GM18526 (cell line): ENCODE results near the gene TAS2R8.

Experiments used
- POLR2A ChIP-seq: IDR thresholded peaks from 3 replicates; pipeline ENCODE4 v1.6.1; 2011; ENCODE audit not compliant: insufficient read length; ENCODE audit errors: extremely low read depth

TAS2R8 gene, protein sequence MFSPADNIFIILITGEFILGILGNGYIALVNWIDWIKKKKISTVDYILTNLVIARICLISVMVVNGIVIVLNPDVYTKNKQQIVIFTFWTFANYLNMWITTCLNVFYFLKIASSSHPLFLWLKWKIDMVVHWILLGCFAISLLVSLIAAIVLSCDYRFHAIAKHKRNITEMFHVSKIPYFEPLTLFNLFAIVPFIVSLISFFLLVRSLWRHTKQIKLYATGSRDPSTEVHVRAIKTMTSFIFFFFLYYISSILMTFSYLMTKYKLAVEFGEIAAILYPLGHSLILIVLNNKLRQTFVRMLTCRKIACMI

DNA sequence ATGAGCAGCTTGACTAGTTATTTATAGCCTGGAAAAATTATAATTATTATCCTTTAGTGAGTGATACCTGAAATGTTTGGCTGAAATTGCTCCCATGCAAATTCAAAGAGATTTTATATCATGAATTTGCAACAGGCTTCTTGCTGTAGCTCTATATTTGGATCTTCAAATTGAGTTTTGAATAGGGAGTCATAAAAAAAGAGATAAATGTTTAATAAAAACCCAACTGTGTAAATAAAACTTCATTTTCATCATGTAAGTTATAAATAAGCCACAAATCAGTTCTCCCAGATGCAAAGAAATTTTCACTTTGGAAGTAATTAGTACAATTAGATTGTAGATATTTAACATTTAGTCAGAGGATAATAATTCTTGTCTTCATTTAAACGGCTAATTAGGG, at the start of gene TAS2R8:
TSS of gene TAS2R8 (minus strand) at position 101 of the 400 bp plus-strand sequence. CDS start 306 bp downstream, outside the sequence.
- no peak for TF ChIP-seq POLR2A

DNA sequence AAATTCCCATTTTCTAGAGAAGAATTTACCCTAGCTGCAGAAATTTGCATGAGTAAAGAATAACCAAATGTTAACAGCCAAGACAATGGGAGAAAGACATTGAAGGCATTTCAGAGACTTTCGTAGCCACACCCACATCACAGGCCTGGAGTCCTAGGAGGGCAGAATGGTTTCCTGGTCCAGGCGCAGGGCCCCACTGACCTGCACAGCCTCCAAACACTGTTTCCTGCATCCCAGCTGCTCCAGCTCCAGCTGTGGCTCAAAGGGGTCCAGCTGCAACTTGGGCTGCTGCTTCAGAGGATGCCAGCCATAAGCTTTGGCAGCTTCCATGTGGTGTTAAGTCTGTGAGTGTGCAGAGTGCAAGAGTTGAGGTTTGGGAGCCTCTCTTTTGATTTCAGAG, 48.7 kb upstream of the TAS2R8 start:
- TF ChIP-seq POLR2A, result no peak

DNA sequence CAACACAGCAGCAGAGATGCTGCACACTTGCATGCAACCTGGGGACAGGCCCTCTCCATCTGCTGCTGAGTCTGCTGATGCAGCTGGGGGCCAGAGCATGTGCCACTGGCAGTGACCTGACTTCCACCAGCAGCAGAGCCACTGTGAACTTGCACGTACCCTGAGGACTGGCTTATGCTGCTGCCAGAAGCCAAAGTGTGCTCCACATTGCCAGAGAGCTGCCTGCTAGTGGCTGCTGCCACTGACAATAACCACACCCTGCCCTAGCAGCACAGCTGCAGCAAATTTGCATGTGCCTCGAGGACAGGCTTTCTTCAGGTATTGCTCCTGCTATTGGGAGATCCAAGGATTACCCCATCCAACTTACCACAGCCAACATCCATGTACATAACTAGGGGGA, 46.7 kb upstream of the TAS2R8 start:
- TF ChIP-seq POLR2A, result no peak

DNA sequence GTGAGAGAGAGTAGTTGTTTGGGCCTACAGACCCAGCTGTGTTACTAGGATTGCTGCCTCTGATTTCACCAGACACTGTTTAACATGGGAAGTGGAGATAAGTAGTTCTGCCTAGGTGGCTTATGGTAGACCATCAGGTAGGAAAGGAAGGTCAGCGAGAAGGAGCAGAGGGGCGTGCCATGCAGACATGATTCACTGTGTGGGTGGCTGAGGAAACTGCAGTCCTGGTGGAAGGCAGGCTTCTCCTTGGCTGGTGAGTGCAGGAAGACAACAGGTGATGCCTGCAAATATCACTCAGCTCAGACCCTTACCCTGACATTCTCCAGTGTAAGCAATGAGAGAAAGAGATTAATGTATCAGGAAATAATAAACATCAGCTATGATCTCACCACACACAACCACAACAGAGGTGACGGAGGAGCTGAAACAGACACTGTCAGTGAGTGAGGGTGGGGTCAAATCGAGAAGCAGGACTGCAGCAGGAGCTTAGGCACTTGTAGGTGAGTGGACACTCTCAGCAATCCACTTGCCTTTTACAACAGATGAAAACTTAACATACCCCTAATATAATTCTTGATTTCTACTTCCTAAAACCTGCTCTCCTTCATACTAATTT, 44.3 kb upstream of the TAS2R8 start:
- no peak for TF ChIP-seq POLR2A

DNA sequence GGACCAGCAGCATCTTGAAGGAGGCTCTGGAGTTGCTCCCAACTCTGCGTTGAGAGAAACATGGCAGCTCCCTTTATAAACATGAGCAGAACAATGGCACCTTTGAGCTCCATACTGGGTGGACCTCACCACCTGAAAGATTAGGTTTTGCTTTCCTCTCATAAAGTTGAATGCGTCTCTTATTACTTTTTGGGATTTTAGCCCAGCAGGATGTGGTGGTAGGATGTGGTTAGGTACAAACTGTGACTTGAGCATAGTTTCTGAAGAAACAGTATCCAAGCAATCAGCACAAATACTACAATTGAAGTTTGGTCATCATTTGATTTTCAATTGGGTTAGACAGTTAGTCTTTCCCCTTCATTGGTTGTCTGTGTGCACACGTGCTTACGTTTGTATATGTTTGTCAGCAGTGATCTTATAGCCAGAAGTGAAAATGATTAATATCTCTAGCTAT, 42.4 kb upstream of the TAS2R8 start, which contains the start of gene PRR4:
TSS of gene PRR4 (minus strand) at position 51 of the 454 bp plus-strand sequence. CDS start at position 13, 38 bp downstream.
- TF ChIP-seq POLR2A, result no peak

DNA sequence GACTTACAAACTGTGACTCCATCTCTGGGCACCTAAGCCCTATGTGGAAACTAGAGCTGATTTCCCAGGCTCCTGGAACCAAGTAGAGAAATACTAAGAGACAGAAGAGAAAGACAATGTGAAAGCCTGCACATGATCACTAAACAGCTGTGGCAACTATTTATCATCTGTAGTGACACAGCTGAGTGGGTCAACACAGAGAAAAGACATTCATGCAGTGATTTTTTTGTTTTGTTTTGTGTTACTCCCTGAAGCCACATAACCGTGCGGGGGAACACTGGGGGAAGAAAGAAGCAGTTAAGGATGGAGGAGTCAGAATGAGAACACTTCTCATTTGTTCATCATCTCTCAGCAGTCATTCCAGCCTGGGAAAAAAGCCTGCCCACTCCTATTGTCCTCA, 40.7 kb upstream of the TAS2R8 start:
- TF ChIP-seq POLR2A, result no peak

DNA sequence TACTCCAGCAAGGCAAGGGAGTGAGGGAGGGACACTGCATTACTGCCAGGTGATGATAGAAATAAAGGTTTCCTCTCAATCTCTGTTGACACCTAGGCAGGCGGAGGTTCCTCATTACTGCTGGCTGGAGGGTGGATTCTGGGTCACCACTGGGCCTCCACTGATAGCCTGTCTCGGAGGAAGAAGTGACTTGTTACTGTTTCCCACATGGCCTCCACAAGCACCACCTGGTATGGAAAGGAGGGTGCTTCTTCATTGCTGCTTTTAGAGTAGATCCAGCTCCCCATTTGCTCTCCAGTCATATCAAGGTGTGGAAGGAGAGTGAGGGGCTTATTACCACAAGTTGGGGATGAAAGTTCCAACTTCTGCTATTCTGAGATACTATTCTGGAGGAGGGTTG, 35.8 kb upstream of the TAS2R8 start:
- no peak for TF ChIP-seq POLR2A

DNA sequence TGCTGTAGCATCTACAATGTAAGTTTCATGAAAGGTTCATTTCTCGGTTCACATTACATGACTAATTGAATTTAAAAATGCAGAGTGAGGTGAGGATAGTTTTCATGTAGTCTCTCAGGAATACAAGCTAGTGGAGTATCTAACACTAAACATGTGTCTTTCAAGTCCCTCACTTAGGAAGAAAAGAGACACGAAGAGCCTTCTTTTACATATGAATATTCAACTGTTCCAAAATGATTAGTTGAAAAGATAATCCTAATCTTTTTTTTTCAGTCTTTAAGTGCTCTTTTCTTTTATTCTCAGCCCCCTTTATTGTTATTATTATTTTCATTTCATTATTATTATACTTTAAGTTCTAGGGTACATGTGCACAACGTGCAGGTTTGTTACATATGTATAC, 31.4 kb upstream of the TAS2R8 start:
- no peak for TF ChIP-seq POLR2A

DNA sequence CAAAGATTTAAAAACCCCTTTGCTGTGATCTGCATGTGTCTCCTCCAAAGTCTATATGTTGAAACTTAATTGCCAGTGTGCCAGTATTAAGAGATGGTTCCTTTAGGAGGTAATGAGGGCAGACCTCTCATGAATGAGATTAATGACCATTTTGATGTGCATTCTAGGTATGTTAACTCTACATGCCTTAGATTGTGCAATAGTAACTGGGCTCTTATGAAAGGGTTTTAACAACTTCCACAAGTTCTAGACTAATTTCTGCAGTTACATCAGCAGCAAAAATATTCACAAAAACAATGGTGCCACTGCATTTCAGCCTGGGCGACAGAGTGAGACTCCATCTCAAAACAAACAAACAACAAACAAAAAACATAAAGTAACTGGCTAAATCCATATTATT, 22.9 kb upstream of the TAS2R8 start:
- TF ChIP-seq POLR2A, result no peak

DNA sequence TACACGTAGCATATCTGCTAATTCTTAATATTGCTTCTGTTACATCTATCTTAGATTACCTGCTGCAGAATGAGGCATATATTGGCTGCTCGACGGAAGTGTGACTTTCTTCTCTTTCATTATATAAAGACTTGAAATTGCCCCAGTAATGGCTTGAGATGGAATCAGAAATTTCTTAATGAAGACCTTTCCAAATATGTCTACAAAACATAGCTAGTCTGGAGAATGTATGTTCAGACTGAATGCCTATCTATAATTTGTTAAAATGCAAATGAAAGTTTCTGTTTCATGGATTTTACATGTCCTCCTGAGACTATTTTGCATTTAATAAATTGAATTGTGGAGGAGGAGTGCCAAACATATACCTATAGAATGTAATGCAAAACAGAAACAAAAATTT, 19.2 kb upstream of the TAS2R8 start, which contains the start of gene TAS2R10:
TSS of gene TAS2R10 (minus strand) at position 101 of the 400 bp plus-strand sequence. CDS start at position 12, 89 bp downstream.
- no peak for TF ChIP-seq POLR2A

DNA sequence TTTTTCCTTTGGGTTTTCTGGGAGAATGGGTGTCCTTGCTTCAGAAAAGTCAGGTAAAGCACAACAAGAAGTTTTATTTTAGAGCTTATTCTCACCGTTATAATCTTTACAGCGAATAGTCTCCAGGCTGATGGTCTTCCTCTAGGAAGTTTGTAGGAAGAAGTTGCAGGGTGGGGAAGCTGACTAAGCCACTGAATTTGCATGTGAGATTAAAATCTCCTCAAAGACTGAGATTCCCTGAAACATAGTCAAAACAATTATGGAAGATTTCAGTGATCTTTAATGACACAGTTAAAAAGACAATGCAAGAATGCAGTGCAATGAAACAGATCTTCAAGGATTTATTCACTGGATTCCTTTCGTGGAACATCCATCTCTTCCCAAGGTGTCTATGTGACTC, 17.9 kb upstream of the TAS2R8 start:
- TF ChIP-seq POLR2A, result no peak

DNA sequence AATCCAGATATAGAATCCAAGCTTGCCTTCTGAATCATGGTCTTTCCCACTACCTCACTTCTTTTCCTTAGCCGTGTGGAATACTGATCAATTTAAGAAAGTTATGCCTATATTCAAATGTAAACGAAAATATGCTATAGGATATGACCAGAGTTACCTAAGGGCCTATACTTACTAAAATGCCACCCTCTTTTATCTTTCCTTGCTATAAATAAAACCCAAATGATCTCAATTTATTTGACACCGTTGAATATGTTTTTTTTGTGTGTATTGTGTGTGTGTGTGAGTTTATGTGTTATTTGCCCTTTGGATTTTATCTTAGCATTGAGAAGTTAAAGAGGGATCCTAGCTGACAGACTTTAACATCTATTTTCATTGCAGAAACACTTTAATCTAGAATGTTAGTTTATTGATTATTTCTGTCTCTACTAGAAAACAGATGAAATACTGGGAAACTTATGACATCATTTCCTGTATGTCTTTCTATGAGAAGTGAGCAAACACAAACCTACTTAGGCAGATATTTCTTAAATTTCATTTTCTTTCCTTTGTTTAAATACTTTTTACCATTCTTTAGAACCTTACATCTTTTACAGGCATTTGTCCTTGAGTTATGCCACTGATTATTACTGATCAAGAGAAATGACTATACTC, 4.9 kb upstream of the TAS2R8 start:
- no peak for TF ChIP-seq POLR2A

DNA sequence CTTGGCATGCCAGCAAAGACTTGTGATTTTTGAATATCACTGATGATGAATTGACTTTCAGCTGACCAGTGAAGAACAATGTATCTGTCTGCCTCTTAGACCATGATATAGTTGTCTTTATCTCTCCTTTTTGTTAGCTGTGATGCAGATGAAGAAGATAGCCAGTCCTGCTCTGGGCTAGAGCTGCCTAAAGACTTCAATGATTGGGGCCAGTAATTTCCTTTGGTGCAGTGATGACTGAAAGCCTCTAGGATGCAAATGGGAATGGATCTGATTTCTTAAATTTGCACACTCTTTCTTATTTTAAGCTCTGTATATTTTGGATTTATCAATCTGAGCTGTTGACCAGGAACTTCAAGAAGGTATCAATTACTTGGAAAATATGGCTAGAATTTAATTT, 3.0 kb upstream of the TAS2R8 start, which contains the start of gene TAS2R9:
TSS of gene TAS2R9 (minus strand) at position 101 of the 400 bp plus-strand sequence. CDS start at position 8, 93 bp downstream.
- TF ChIP-seq POLR2A, result no peak

DNA sequence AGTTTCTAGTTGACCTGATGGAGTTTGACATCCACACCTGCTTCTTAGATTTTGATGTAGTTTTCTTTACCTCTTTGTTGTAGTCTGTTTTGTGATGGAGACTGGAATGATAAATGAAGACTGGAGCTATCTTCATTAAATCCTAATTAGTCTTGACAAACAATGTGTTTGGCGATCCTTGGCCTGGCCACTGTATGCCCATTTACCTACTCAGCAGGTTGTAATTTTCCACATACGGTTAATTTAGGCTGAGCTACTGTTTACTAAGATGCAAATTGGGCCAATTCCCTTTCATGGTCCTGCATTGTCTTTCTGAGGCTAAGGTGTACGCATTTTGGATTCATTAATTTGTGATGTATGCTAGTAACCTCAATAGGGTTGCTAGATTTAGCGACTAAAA, 4.5 kb downstream of the TAS2R8 start, which contains the start of gene TAS2R7:
TSS of gene TAS2R7 (minus strand) at position 41 of the 400 bp plus-strand sequence. CDS start 57 bp downstream, outside the sequence.
- TF ChIP-seq POLR2A, result no peak

DNA sequence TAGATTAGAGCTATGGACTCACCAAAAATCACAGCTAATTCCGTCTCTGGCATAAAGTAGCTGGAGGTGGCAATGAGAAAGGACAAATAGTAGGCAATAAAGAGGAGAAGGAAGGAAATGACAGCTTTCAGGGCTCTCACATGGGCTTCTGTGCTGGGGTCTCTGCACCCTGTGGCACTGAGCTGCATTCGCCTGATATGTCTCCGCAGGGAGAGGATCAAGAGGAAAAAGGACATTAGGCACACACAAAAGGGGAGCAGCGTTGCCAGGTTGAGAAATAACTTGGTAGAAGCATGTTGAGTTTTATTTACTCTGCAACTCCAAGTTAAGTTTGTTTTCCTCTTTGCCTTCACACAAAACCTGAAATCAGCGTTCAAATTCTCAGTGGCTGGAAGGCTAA, 5.3 kb downstream of the TAS2R8 start:
- TF ChIP-seq POLR2A, result no peak

DNA sequence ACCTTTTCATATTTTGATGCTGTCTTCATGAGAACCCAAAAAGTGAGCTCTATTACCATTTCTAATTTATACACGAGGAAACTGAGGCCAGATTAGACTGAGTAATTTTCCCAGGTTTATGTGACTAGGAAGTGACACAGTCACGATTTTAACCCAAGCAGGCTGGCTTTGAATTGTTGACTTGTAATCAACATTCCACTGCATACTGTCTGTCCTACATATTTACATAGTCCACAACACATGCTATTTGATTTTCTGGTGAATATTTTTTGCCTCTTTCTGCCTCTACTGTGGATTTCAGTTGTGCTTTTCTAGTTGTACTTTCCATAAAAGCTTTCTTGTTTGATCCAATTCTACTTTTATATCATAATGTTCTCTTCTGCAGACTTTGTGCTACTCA, 12.9 kb downstream of the TAS2R8 start:
- TF ChIP-seq POLR2A, result no peak

DNA sequence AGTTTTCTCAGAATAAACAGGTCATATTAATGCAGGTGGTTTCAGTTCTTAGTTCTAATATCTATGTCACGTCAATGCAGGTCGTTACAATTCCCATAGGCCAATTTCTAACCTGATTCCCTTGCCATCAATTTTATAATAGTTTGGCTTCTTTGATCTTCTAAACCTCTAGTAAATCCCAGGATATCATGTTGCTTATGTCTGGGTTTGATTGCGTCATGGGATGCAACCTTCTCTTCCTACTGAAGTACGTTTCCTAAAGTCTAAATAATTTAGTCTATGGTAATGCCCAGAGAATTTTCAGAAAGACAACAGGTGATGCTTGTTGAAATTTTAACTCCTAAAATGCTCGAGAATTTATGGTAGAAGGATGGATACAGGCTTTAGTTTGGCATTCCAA, 23.8 kb downstream of the TAS2R8 start:
- no peak for TF ChIP-seq POLR2A
